ENCODE results near the gene LHPP. TPM values are rescaled to one million over a fixed set of nuclear protein-coding genes. Genes with fewer than 3 reads are reported as not detected.
A peak's percentile ranks its signal among the peaks of the same experiment; 100 is the strongest.

LHPP gene
- total and polyA plus RNA-seq, 4 donors, result 11.5 to 22.0 (median 18.6) TPM

- Histone ChIP-seq H3K4me1 (ENCODE audit: control insufficient read depth in 1 of 2, insufficient read depth in 2 of 2, low read length in 2 of 2) (no peaks in the 10 kb centered on the region), H3K27ac (ENCODE audit: low read depth in 1 of 2, low read length in 2 of 2) (no peak overlapping the region), H3K9me3 (ENCODE audit: control insufficient read depth, low read length) (no peaks in the 10 kb centered on the region), H3K4me3 (ENCODE audit: low read length in 2 of 2) (no peak overlapping the region), H3K27me3 (ENCODE audit: control insufficient read depth in 1 of 2, insufficient read depth in 2 of 2, low read length in 1 of 2) (peaks cover 0 to 2% of the 10 kb centered on the region in 2 donors), H3K36me3 (ENCODE audit: control insufficient read depth in 1 of 2, insufficient read depth in 2 of 2, low read length in 1 of 2) (no peaks in the 10 kb centered on the region)
- DNase-seq, result no peak
- intact Hi-C loops (cut with DNase I), result no loop called here
- no peak for ATAC-seq (ENCODE audit: low FRiP score)
- WGBS, 2 donors, result 31 to 40% methylated on average over 6 of the region's 6 CpGs
Measured at GRCh38 chr10:124451276-124451675, 10.3 kb upstream of the LHPP start.

GRCh38 chr10:124453960-124454610 is 7.5 kb upstream of the LHPP start:
- DNase-seq, result peak in 1 of 2 donors; percentile 5
- intact Hi-C loops (cut with DNase I), result no loop called here
- Histone ChIP-seq H3K27ac (ENCODE audit: low read depth in 1 of 2, low read length in 2 of 2) (no peak overlapping the region), H3K36me3 (ENCODE audit: control insufficient read depth in 1 of 2, insufficient read depth in 2 of 2, low read length in 1 of 2) (no peaks in the 10 kb centered on the region), H3K27me3 (ENCODE audit: control insufficient read depth in 1 of 2, insufficient read depth in 2 of 2, low read length in 1 of 2) (no peaks in the 10 kb centered on the region), H3K4me3 (ENCODE audit: low read length in 2 of 2) (no peak overlapping the region), H3K4me1 (ENCODE audit: control insufficient read depth in 1 of 2, insufficient read depth in 2 of 2, low read length in 2 of 2) (no peaks in the 10 kb centered on the region), H3K9me3 (ENCODE audit: control insufficient read depth, low read length) (no peaks in the 10 kb centered on the region)
- WGBS, 2 donors, result 22 to 27% methylated on average over 8 of the region's 8 CpGs
- ATAC-seq (ENCODE audit: low FRiP score), result no peak

GRCh38 chr10:124455441-124455840 is 6.2 kb upstream of the LHPP start:
- Histone ChIP-seq H3K36me3 (ENCODE audit: control insufficient read depth in 1 of 2, insufficient read depth in 2 of 2, low read length in 1 of 2) (no peaks in the 10 kb centered on the region), H3K9me3 (ENCODE audit: control insufficient read depth, low read length) (no peaks in the 10 kb centered on the region), H3K27ac (ENCODE audit: low read depth in 1 of 2, low read length in 2 of 2) (no peak overlapping the region), H3K4me1 (ENCODE audit: control insufficient read depth in 1 of 2, insufficient read depth in 2 of 2, low read length in 2 of 2) (no peaks in the 10 kb centered on the region), H3K27me3 (ENCODE audit: control insufficient read depth in 1 of 2, insufficient read depth in 2 of 2, low read length in 1 of 2) (no peaks in the 10 kb centered on the region), H3K4me3 (ENCODE audit: low read length in 2 of 2) (no peak overlapping the region)
- DNase-seq (peak in 1 of 2 donors; percentile 59), ATAC-seq (ENCODE audit: low FRiP score) (no peak)
- WGBS, 2 donors, result 62 to 69% methylated on average over 7 of the region's 7 CpGs
- intact Hi-C loops (cut with DNase I), result no loop called here

- Histone ChIP-seq H3K9me3 (ENCODE audit: control insufficient read depth, low read length) (no peaks in the 10 kb centered on the region), H3K36me3 (ENCODE audit: control insufficient read depth in 1 of 2, insufficient read depth in 2 of 2, low read length in 1 of 2) (no peaks in the 10 kb centered on the region), H3K27me3 (ENCODE audit: control insufficient read depth in 1 of 2, insufficient read depth in 2 of 2, low read length in 1 of 2) (no peaks in the 10 kb centered on the region), H3K27ac (ENCODE audit: low read depth in 1 of 2, low read length in 2 of 2) (no peak overlapping the region), H3K4me3 (ENCODE audit: low read length in 2 of 2) (no peak overlapping the region), H3K4me1 (ENCODE audit: control insufficient read depth in 1 of 2, insufficient read depth in 2 of 2, low read length in 2 of 2) (no peaks in the 10 kb centered on the region)
- WGBS, 2 donors, result 91 to 94% methylated on average over 4 of the region's 4 CpGs
- intact Hi-C loops (cut with DNase I), result no loop called here
- ATAC-seq (ENCODE audit: low FRiP score), result no peak
- DNase-seq, result no peak
Measured at GRCh38 chr10:124458473-124458872, 3.1 kb upstream of the LHPP start.

- Histone ChIP-seq H3K4me1 (ENCODE audit: control insufficient read depth in 1 of 2, insufficient read depth in 2 of 2, low read length in 2 of 2) (no peaks in the 10 kb centered on the region), H3K27ac (ENCODE audit: low read depth in 1 of 2, low read length in 2 of 2) (no peak overlapping the region), H3K4me3 (ENCODE audit: low read length in 2 of 2) (no peak overlapping the region), H3K9me3 (ENCODE audit: control insufficient read depth, low read length) (no peaks in the 10 kb centered on the region), H3K27me3 (ENCODE audit: control insufficient read depth in 1 of 2, insufficient read depth in 2 of 2, low read length in 1 of 2) (no peaks in the 10 kb centered on the region), H3K36me3 (ENCODE audit: control insufficient read depth in 1 of 2, insufficient read depth in 2 of 2, low read length in 1 of 2) (no peaks in the 10 kb centered on the region)
- intact Hi-C loops (cut with DNase I), result no loop called here
- ATAC-seq (ENCODE audit: low FRiP score), result no peak
- WGBS, 2 donors, result 73 to 82% methylated on average over 2 of the region's 2 CpGs
- peak in 1 of 2 donors; percentile 13 for DNase-seq
Measured at GRCh38 chr10:124458889-124459288, 2.7 kb upstream of the LHPP start.

GRCh38 chr10:124459395-124459794 is 2.2 kb upstream of the LHPP start:
- intact Hi-C loops (cut with DNase I), result no loop called here
- Histone ChIP-seq H3K27ac (ENCODE audit: low read depth in 1 of 2, low read length in 2 of 2) (no peak overlapping the region), H3K27me3 (ENCODE audit: control insufficient read depth in 1 of 2, insufficient read depth in 2 of 2, low read length in 1 of 2) (no peaks in the 10 kb centered on the region), H3K36me3 (ENCODE audit: control insufficient read depth in 1 of 2, insufficient read depth in 2 of 2, low read length in 1 of 2) (no peaks in the 10 kb centered on the region), H3K4me3 (ENCODE audit: low read length in 2 of 2) (no peak overlapping the region), H3K4me1 (ENCODE audit: control insufficient read depth in 1 of 2, insufficient read depth in 2 of 2, low read length in 2 of 2) (no peaks in the 10 kb centered on the region), H3K9me3 (ENCODE audit: control insufficient read depth, low read length) (no peaks in the 10 kb centered on the region)
- no peak for DNase-seq
- no peak for ATAC-seq (ENCODE audit: low FRiP score)
- 75 to 93% methylated on average over 1 of the region's 1 CpG for WGBS, 2 donors

- DNase-seq (peak in 1 of 2 donors; percentile 28), ATAC-seq (ENCODE audit: low FRiP score) (no peak)
- Histone ChIP-seq H3K4me3 (ENCODE audit: low read length in 2 of 2) (no peak overlapping the region), H3K27me3 (ENCODE audit: control insufficient read depth in 1 of 2, insufficient read depth in 2 of 2, low read length in 1 of 2) (no peaks in the 10 kb centered on the region), H3K27ac (ENCODE audit: low read depth in 1 of 2, low read length in 2 of 2) (no peak overlapping the region), H3K9me3 (ENCODE audit: control insufficient read depth, low read length) (no peaks in the 10 kb centered on the region), H3K4me1 (ENCODE audit: control insufficient read depth in 1 of 2, insufficient read depth in 2 of 2, low read length in 2 of 2) (no peaks in the 10 kb centered on the region), H3K36me3 (ENCODE audit: control insufficient read depth in 1 of 2, insufficient read depth in 2 of 2, low read length in 1 of 2) (no peaks in the 10 kb centered on the region)
- intact Hi-C loops (cut with DNase I), result loop anchor here in 1 of 2 donors (10.0 kb wide), 1 partner anchor 1305 kb away; the partner anchor contains the start of gene BUB3
- 85 to 90% methylated on average over 5 of the region's 5 CpGs for WGBS, 2 donors
Measured at GRCh38 chr10:124460144-124460543, 1.5 kb upstream of the LHPP start.

- Histone ChIP-seq H3K27ac (ENCODE audit: low read depth in 1 of 2, low read length in 2 of 2) (no peak overlapping the region), H3K27me3 (ENCODE audit: control insufficient read depth in 1 of 2, insufficient read depth in 2 of 2, low read length in 1 of 2) (no peaks in the 10 kb centered on the region), H3K36me3 (ENCODE audit: control insufficient read depth in 1 of 2, insufficient read depth in 2 of 2, low read length in 1 of 2) (no peaks in the 10 kb centered on the region), H3K9me3 (ENCODE audit: control insufficient read depth, low read length) (no peaks in the 10 kb centered on the region), H3K4me1 (ENCODE audit: control insufficient read depth in 1 of 2, insufficient read depth in 2 of 2, low read length in 2 of 2) (no peaks in the 10 kb centered on the region), H3K4me3 (ENCODE audit: low read length in 2 of 2) (peak overlapping the region in 1 of 2 donors; percentile 85)
- intact Hi-C loops (cut with DNase I), result loop anchor here in 1 of 2 donors (10.0 kb wide), 1 partner anchor 1308 kb away; the partner anchor contains the start of gene BUB3
- no peak for ATAC-seq (ENCODE audit: low FRiP score)
- DNase-seq, result no peak
- 80 to 85% methylated on average over 8 of the region's 8 CpGs for WGBS, 2 donors
Measured at GRCh38 chr10:124462348-124462695, 699 bp downstream of the LHPP start.

Data from aorta (tissue), 5 donors.